GM23338 (cell line): ENCODE results near the gene SLC25A29. TPM values are rescaled to one million over a fixed set of nuclear protein-coding genes. Genes with fewer than 3 reads are reported as not detected.

Source experiments
- ATAC-seq: fragments of 200-7000 bp; cut with Tn5 transposase; 3 replicates; pipeline ENCODE4 v1.9.1; 2020
- DNase-seq: peaks from one replicate; pipeline ENCODE4 v3.0.0-alpha.2; 2015; ENCODE audit warnings: low spot score
- H2AFZ ChIP-seq: fragments of 200-600 bp; sonication (generic); 2 replicates; pipeline ENCODE4 v1.8.0; 2016; ENCODE audit warnings: antibody characterized with exemption, mild to moderate bottlenecking, moderate library complexity
- H3F3A ChIP-seq: fragments of 200-600 bp; sonication (generic); replicated peaks from 2 replicates; pipeline ENCODE4 v1.8.0; 2017; ENCODE audit warnings: antibody characterized with exemption, mixed run types, low read depth
- H3K27ac ChIP-seq: fragments of 200-600 bp; sonication (generic); 2 replicates; pipeline ENCODE4 v1.6.1; 2016; ENCODE audit warnings: low read depth
- H3K27me3 ChIP-seq: fragments of 200-600 bp; sonication (generic); 2 replicates; pipeline ENCODE4 v1.8.0; 2016; ENCODE audit warnings: mild to moderate bottlenecking, mixed run types, moderate library complexity; ENCODE audit not compliant: insufficient read depth
- H3K36me3 ChIP-seq: fragments of 200-600 bp; sonication (generic); 2 replicates; pipeline ENCODE4 v1.8.0; 2016; ENCODE audit warnings: mild to moderate bottlenecking; ENCODE audit not compliant: insufficient read depth
- H3K4me1 ChIP-seq: fragments of 200-600 bp; sonication (generic); 2 replicates; pipeline ENCODE4 v1.8.0; 2016; ENCODE audit warnings: mild to moderate bottlenecking, moderate library complexity; ENCODE audit not compliant: insufficient read depth
- H3K4me2 ChIP-seq: fragments of 200-600 bp; sonication (generic); 2 replicates; pipeline ENCODE4 v1.7.1; 2017; ENCODE audit warnings: mixed run types
- H3K4me3 ChIP-seq: fragments of 200-600 bp; sonication (generic); 2 replicates; pipeline ENCODE4 v1.6.1; 2016; ENCODE audit warnings: mixed run types
- H3K79me2 ChIP-seq: fragments of 200-600 bp; sonication (generic); replicated peaks from 2 replicates; pipeline ENCODE4 v1.8.0; 2017; ENCODE audit warnings: mild to moderate bottlenecking; ENCODE audit not compliant: insufficient read depth
- H3K9me2 ChIP-seq: fragments of 200-600 bp; sonication (generic); 2 replicates; pipeline ENCODE4 v1.8.0; 2017; ENCODE audit not compliant: insufficient read depth
- H4K20me1 ChIP-seq: fragments of 200-600 bp; sonication (generic); replicated peaks from 2 replicates; pipeline ENCODE4 v1.8.0; 2017; ENCODE audit warnings: mild to moderate bottlenecking; ENCODE audit not compliant: insufficient read depth
- H3K27ac Mint-ChIP-seq: 2 replicates; pipeline ENCODE4 v1.8.0; 2020; ENCODE audit warnings: inconsistent platforms, mild to moderate bottlenecking, moderate library complexity, mixed read lengths
- H3K27me3 Mint-ChIP-seq: 3 replicates; pipeline ENCODE4 v1.8.0; 2022; ENCODE audit warnings: low read depth, mild to moderate bottlenecking, moderate library complexity, mixed read lengths, inconsistent platforms; ENCODE audit not compliant: insufficient read depth, poor library complexity
- H3K36me3 Mint-ChIP-seq: 3 replicates; pipeline ENCODE4 v1.8.0; 2021; ENCODE audit warnings: low read depth, mild to moderate bottlenecking, inconsistent platforms, moderate library complexity, mixed read lengths
- H3K4me1 Mint-ChIP-seq: 3 replicates; pipeline ENCODE4 v1.8.0; 2020; ENCODE audit warnings: mild to moderate bottlenecking, inconsistent platforms, mixed read lengths
- H3K4me3 Mint-ChIP-seq: 3 replicates; pipeline ENCODE4 v1.8.0; 2021; ENCODE audit warnings: moderate library complexity, mild to moderate bottlenecking, inconsistent platforms, mixed read lengths
- H3K9me3 Mint-ChIP-seq: 3 replicates; pipeline ENCODE4 v1.8.0; 2020; ENCODE audit warnings: moderate library complexity, mild to moderate bottlenecking, inconsistent platforms, mixed read lengths
- CTCF ChIP-seq, 2 experiments: fragments of 200-600 bp in 1 of 2; sonication (generic) in 1 of 2; conservative IDR thresholded peaks; 2 replicates each; pipeline versions ENCODE4 v1.5.1 to v1.6.1; 2016 to 2017; ENCODE audit warnings: antibody characterized with exemption in 2 of 2, low read depth in 2 of 2, mild to moderate bottlenecking in 2 of 2, moderate library complexity in 1 of 2
- ETS1 ChIP-seq: IDR thresholded peaks from 2 replicates; pipeline ENCODE4 v1.6.1; 2016; ENCODE audit warnings: antibody characterized with exemption
- EZH2phosphoT487 ChIP-seq: fragments of 200-600 bp; sonication (generic); IDR thresholded peaks from one replicate; pipeline ENCODE4 v1.8.1; 2018; ENCODE audit warnings: antibody characterized with exemption; ENCODE audit not compliant: unreplicated experiment
- JUNB ChIP-seq: IDR thresholded peaks from one replicate; pipeline ENCODE4 v1.6.1; 2016; ENCODE audit warnings: antibody characterized with exemption; ENCODE audit not compliant: unreplicated experiment
- NANOG ChIP-seq: IDR thresholded peaks from 2 replicates; pipeline ENCODE4 v1.6.1; 2016; ENCODE audit warnings: antibody characterized with exemption, borderline replicate concordance
- POLR2AphosphoS5 ChIP-seq: IDR thresholded peaks from 2 replicates; pipeline ENCODE4 v1.6.1; 2016; ENCODE audit warnings: antibody characterized with exemption, low read depth
- REST ChIP-seq: IDR thresholded peaks from one replicate; pipeline ENCODE4 v1.6.1; 2018; ENCODE audit warnings: antibody characterized with exemption; ENCODE audit not compliant: unreplicated experiment
- STAT1 ChIP-seq: IDR thresholded peaks from one replicate; pipeline ENCODE4 v1.6.1; 2016; ENCODE audit warnings: antibody characterized with exemption; ENCODE audit not compliant: unreplicated experiment
- ZNF114 ChIP-seq: fragments of 250-450 bp; sonication (Bioruptor Pico); IDR thresholded peaks from 2 replicates; pipeline ENCODE4 v1.5.0; 2020; ENCODE audit warnings: mild to moderate bottlenecking, moderate library complexity
- ZNF331 ChIP-seq: fragments of 250-450 bp; sonication (Bioruptor Pico); IDR thresholded peaks from 2 replicates; pipeline ENCODE4 v1.5.0; 2020; ENCODE audit warnings: low read depth, mild to moderate bottlenecking, moderate library complexity
- polyA plus RNA-seq: library from polyadenylated mRNA; unstranded; fragments of >200 nt; fragmentation: Nextera tagmentation; extraction: Ambion mirVana; gene quantifications from 2 replicates; pipeline ENCODE4 v1.2.1, GENCODE V29; 2016
- total RNA-seq: library from RNA; depleted of rRNA; stranded (reverse); fragments of >200 nt; shearing (Covaris generic); gene quantifications from 2 replicates; pipeline ENCODE4 v1.2.3, GENCODE V29; 2014

Gene SLC25A29
- total and polyA plus RNA-seq, 2 experiments from 2014 or later = 65.6 to 206 TPM

- H3K4me3 ChIP-seq = peak overlapping the region; percentile 5
- peaks cover 5% of the 10 kb centered on the region for H3K36me3 ChIP-seq
- H3K79me2 ChIP-seq = peaks cover 98% of the 10 kb centered on the region
- peaks cover 29% of the 10 kb centered on the region for H3K36me3 Mint-ChIP-seq
- H3K27me3 ChIP-seq = no peaks in the 10 kb centered on the region
- no peak; the same call in 2 of the 3 replicates for ATAC-seq
- H3K27ac ChIP-seq = peak overlapping the region; percentile 3; the same call in 1 of the 2 replicates
- 0 out of 2 replicates have a peak, but pooled peaks cover 7% of the 10 kb centered on the region for H3F3A ChIP-seq
- no peaks in the 10 kb centered on the region for H3K9me2 ChIP-seq
- H3K9me3 Mint-ChIP-seq = no peaks in the 10 kb centered on the region
- H3K4me3 Mint-ChIP-seq = peak overlapping the region; percentile 52
- peaks cover 68% of the 10 kb centered on the region for H4K20me1 ChIP-seq
- no peak for TF ChIP-seq EZH2phosphoT487
- no peak for TF ChIP-seq STAT1
- TF ChIP-seq NANOG = peak; percentile 52; the same call in 1 of the 2 replicates
- no peak for TF ChIP-seq ZNF331 (CRISPR knock-in tag)
- no peak for TF ChIP-seq JUNB
- peaks cover 2% of the 10 kb centered on the region for H3K27me3 Mint-ChIP-seq
- peak overlapping the region; percentile 88 for H3K27ac Mint-ChIP-seq
- H3K4me2 ChIP-seq = peak overlapping the region; percentile 31
- H3K4me1 ChIP-seq = peaks cover 58% of the 10 kb centered on the region
- peak; percentile 62 for DNase-seq
- H3K4me1 Mint-ChIP-seq = peaks cover 55% of the 10 kb centered on the region
- no peak overlapping the region for H2AFZ ChIP-seq
Measured at GRCh38 chr14:100275214-100275613, 31.0 kb downstream of the SLC25A29 start.

- Histone ChIP-seq H3K9me2 (no peaks in the 10 kb centered on the region), H3K4me2 (peak overlapping the region; percentile 31), H3K27ac (peak overlapping the region; percentile 3; the same call in 1 of the 2 replicates), H3K4me3 (peak overlapping the region; percentile 5), H4K20me1 (peaks cover 71% of the 10 kb centered on the region), H3K27me3 (no peaks in the 10 kb centered on the region), H3K36me3 (peaks cover 5% of the 10 kb centered on the region), H3F3A (0 out of 2 replicates have a peak, but pooled peaks cover 8% of the 10 kb centered on the region), H3K79me2 (peaks cover 97% of the 10 kb centered on the region), H3K4me1 (peaks cover 52% of the 10 kb centered on the region), H2AFZ (no peak overlapping the region)
- Mint-ChIP-seq H3K4me1 (peaks cover 49% of the 10 kb centered on the region), H3K36me3 (peaks cover 27% of the 10 kb centered on the region; the same call in 2 of the 3 replicates), H3K9me3 (no peaks in the 10 kb centered on the region), H3K27ac (no peak overlapping the region), H3K27me3 (peaks cover 2% of the 10 kb centered on the region), H3K4me3 (peak overlapping the region; percentile 3; the same call in 1 of the 3 replicates)
- ATAC-seq (no peak), DNase-seq (no peak)
- no peak for TF ChIP-seq ETS1
- no peak for TF ChIP-seq REST
- TF ChIP-seq POLR2AphosphoS5 = no peak
- no peak for TF ChIP-seq NANOG
- TF ChIP-seq JUNB = no peak
- no peak for TF ChIP-seq ZNF331 (CRISPR knock-in tag)
- TF ChIP-seq ZNF114 (CRISPR knock-in tag) = no peak
- TF ChIP-seq CTCF (conservative IDR thresholded peaks at IDR 0.05; ENCODE audit: low read depth in 2 of 2) = no peak
- no peak for TF ChIP-seq STAT1
Measured at GRCh38 chr14:100274250-100274649, 32.0 kb downstream of the SLC25A29 start.
